ENCODE measurements around the gene SGSH. TPM values are rescaled to one million over a fixed set of nuclear protein-coding genes. Genes with fewer than 3 reads are reported as not detected.

Gene SGSH
- total RNA-seq, 4 donors from 2014 or later = 3.2 to 11.7 (median 6.1) TPM

DNA sequence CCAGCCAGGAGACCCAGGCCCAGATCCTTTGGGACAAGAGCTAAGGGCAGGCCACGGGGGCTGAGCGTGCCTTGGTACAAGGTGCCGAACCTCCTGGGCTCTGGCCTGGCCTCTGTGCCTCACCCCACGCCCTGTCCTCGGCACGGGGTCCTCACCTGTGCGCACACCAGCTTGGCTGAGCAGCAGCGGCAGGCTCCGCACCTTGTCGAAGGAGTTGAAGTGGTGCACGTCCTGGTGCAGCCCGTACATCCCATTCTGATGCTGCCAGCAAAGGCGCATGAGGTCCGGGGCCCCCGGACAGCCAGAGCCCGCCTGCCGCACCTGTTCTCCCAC lies 5.3 kb downstream of the SGSH start:
- no peaks in the 10 kb centered on the region for H3K27me3 ChIP-seq
- intact Hi-C loops (cut with DNase I; ENCODE audit: low total_unique reads) (no loop called here), in situ Hi-C loops (cut with MboI; ENCODE audit: low sequenced_read_pairs in 4 of 4) (no loop called here)
- TF ChIP-seq, protein P1, sequence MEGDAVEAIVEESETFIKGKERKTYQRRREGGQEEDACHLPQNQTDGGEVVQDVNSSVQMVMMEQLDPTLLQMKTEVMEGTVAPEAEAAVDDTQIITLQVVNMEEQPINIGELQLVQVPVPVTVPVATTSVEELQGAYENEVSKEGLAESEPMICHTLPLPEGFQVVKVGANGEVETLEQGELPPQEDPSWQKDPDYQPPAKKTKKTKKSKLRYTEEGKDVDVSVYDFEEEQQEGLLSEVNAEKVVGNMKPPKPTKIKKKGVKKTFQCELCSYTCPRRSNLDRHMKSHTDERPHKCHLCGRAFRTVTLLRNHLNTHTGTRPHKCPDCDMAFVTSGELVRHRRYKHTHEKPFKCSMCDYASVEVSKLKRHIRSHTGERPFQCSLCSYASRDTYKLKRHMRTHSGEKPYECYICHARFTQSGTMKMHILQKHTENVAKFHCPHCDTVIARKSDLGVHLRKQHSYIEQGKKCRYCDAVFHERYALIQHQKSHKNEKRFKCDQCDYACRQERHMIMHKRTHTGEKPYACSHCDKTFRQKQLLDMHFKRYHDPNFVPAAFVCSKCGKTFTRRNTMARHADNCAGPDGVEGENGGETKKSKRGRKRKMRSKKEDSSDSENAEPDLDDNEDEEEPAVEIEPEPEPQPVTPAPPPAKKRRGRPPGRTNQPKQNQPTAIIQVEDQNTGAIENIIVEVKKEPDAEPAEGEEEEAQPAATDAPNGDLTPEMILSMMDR (IDR thresholded peaks at IDR 0.05 in 4 of 5, conservative IDR thresholded peaks at IDR 0.05 in 1 of 5) = no peak
- no peak for TF ChIP-seq POLR2A (IDR thresholded peaks at IDR 0.05)
- ATAC-seq (no peak), DNase-seq (no peak)
- no peak overlapping the region for H3K4me3 ChIP-seq
- no peaks in the 10 kb centered on the region for H3K9me3 ChIP-seq
- peaks cover 4 to 5% of the 10 kb centered on the region in 2 donors for H3K4me1 ChIP-seq
- no peak overlapping the region for H3K27ac ChIP-seq
- H3K36me3 ChIP-seq = peaks cover 0 to 43% of the 10 kb centered on the region in 2 donors

GRCh38 chr17:80214012-80214877 lies 5.9 kb downstream of the SGSH start:
- H3K36me3 ChIP-seq = peaks cover 0 to 49% of the 10 kb centered on the region in 2 donors
- intact Hi-C loops (cut with DNase I; ENCODE audit: low total_unique reads) (no loop called here), in situ Hi-C loops (cut with MboI; ENCODE audit: low sequenced_read_pairs in 4 of 4) (no loop called here)

DNA sequence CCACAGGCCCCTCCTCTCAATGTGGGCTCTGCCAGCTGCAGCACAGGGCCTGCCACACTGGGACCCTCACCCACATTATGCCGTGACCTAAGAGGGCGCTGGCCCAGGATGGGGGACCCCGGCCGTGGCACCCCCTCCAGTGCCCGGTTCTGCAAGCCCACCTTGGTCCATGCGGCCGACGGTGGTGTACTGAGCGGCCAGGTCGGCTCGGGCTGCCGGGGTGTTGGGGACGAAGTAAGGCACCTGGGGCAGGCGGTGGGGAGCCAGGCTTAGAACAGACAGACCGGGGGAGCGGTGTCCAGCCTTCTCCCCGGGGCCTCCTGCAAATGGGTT lies 6.5 kb downstream of the SGSH start:
- DNase-seq = no peak
- TF ChIP-seq, protein P1 (IDR thresholded peaks at IDR 0.05 in 4 of 5, conservative IDR thresholded peaks at IDR 0.05 in 1 of 5) = no peak
- TF ChIP-seq POLR2A (IDR thresholded peaks at IDR 0.05) = no peak
- Histone ChIP-seq H3K4me3 (no peak overlapping the region), H3K27ac (no peak overlapping the region), H3K4me1 (no peaks in the 10 kb centered on the region), H3K9me3 (no peaks in the 10 kb centered on the region), H3K36me3 (peaks cover 0 to 53% of the 10 kb centered on the region in 2 donors), H3K27me3 (no peaks in the 10 kb centered on the region)
- intact Hi-C loops (cut with DNase I; ENCODE audit: low total_unique reads) = no loop called here
- ATAC-seq = no peak
- in situ Hi-C loops (cut with MboI; ENCODE audit: low sequenced_read_pairs in 4 of 4) = no loop called here

More at GRCh38 chr17:80214012-80214877, 5.9 kb downstream of the SGSH start:
- Histone ChIP-seq H3K27me3 (no peaks in the 10 kb centered on the region), H3K4me3 (no peak overlapping the region), H3K9me3 (no peaks in the 10 kb centered on the region), H3K4me1 (peaks cover 1 to 2% of the 10 kb centered on the region in 2 donors), H3K27ac (no peak overlapping the region)
- TF ChIP-seq, protein P1 (IDR thresholded peaks at IDR 0.05 in 4 of 5, conservative IDR thresholded peaks at IDR 0.05 in 1 of 5) = no peak
- TF ChIP-seq POLR2A (IDR thresholded peaks at IDR 0.05) = no peak
- no peak for DNase-seq
- ATAC-seq = no peak

DNA sequence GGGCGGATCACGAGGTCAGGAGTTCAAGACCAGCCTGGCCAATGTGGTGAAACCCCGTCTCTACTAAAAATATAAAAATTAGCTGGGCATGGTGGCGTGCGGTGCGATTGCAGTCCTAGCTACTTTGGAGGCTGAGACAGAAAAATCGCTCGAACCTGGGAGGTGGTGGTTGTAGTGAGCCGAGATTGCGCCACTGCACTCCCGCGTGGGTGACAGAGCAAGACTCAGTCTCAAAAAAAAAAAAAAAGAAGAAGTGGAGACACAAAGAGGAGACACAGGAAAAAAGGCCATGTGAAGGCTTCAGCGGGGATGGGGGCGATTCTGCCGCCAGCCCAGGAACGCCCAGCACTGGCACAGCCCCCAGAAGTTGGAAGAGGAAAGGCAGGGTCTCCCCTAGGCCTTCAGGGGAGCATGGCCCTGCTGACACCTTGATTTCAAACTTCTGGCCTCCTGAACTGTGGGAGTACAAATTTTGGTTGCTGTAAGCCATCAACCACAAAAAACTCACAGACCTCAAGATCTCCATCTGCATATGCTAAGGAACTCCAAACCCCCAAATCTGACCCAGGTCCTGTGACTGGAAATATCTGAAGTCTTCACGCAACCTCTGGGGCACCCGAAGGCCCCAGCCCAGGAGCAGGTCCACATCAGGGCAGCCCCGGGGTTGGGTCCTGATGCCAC lies 7.0 kb downstream of the SGSH start:
- in situ Hi-C loops (cut with MboI; ENCODE audit: low sequenced_read_pairs in 4 of 4) (no loop called here), intact Hi-C loops (cut with DNase I; ENCODE audit: low total_unique reads) (no loop called here)
- Histone ChIP-seq H3K36me3 (peaks cover 0 to 53% of the 10 kb centered on the region in 2 donors), H3K27ac (no peak overlapping the region), H3K4me3 (no peak overlapping the region), H3K27me3 (no peaks in the 10 kb centered on the region), H3K9me3 (no peaks in the 10 kb centered on the region), H3K4me1 (no peaks in the 10 kb centered on the region)
- no peak for DNase-seq
- ATAC-seq = no peak
- TF ChIP-seq POLR2A (IDR thresholded peaks at IDR 0.05) = no peak
- TF ChIP-seq, protein P1 (IDR thresholded peaks at IDR 0.05 in 4 of 5, conservative IDR thresholded peaks at IDR 0.05 in 1 of 5) = no peak
